Measurements from ENCODE around the gene GSTO2.

DNA sequence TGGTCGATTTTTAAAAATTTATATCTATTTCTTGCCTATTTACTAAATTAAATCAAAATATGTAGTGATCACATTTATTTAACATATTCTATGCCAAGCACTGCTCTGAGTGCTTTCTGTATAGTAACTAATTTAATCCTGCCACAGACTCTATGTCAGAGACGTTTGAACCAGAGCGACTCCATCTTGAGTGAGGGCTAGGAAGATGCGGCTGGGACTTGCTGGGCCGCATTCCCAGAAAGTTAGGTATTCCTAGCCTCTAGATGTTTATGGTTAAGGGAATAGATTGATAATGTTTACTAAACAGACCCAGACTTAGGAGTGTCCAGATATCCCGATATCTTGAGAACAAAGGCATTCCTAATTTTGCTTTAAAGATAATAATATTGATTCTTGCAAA lies 17.5 kb upstream of the GSTO2 start:
- TF ChIP-seq, protein P1, sequence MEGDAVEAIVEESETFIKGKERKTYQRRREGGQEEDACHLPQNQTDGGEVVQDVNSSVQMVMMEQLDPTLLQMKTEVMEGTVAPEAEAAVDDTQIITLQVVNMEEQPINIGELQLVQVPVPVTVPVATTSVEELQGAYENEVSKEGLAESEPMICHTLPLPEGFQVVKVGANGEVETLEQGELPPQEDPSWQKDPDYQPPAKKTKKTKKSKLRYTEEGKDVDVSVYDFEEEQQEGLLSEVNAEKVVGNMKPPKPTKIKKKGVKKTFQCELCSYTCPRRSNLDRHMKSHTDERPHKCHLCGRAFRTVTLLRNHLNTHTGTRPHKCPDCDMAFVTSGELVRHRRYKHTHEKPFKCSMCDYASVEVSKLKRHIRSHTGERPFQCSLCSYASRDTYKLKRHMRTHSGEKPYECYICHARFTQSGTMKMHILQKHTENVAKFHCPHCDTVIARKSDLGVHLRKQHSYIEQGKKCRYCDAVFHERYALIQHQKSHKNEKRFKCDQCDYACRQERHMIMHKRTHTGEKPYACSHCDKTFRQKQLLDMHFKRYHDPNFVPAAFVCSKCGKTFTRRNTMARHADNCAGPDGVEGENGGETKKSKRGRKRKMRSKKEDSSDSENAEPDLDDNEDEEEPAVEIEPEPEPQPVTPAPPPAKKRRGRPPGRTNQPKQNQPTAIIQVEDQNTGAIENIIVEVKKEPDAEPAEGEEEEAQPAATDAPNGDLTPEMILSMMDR (IDR thresholded peaks at IDR 0.05; ENCODE audit: poor library complexity), result no peak
- TF ChIP-seq EZH2 (IDR thresholded peaks at IDR 0.05; ENCODE audit: borderline replicate concordance) (no peak), EZH2phosphoT487 (IDR thresholded peaks at IDR 0.05; ENCODE audit: low read depth, severe bottlenecking, unreplicated experiment) (no peak)

All from hepatocyte (in vitro differentiated cells).